ENCODE measurements around the gene TMEM183A.

The TMEM183A gene

DNA sequence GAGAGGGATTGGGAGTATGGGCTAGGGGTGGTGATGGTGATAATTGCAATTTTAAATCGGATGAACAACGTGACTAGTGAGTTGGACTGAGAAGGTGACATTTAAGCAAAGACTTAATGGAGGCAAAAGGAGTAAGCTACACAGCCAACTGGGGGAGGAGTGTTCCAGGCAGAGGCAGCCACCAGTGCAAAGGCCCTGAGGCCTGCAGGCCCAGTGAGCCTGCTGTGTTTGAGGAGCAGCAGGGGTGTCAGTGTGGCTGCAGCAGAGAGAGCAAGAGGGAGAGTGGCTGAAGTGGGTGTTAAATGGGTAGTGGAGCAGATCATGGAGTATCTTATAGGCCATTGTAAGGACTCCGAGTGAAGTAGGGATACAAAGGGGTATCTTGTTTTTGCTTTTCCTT is 59.8 kb downstream of the TMEM183A start:
- H3K4me3 ChIP-seq (ENCODE audit: low read depth, low read length): no peak overlapping the region
- DNase-seq (ENCODE audit: low read depth): no peak
- TF ChIP-seq, protein P1, sequence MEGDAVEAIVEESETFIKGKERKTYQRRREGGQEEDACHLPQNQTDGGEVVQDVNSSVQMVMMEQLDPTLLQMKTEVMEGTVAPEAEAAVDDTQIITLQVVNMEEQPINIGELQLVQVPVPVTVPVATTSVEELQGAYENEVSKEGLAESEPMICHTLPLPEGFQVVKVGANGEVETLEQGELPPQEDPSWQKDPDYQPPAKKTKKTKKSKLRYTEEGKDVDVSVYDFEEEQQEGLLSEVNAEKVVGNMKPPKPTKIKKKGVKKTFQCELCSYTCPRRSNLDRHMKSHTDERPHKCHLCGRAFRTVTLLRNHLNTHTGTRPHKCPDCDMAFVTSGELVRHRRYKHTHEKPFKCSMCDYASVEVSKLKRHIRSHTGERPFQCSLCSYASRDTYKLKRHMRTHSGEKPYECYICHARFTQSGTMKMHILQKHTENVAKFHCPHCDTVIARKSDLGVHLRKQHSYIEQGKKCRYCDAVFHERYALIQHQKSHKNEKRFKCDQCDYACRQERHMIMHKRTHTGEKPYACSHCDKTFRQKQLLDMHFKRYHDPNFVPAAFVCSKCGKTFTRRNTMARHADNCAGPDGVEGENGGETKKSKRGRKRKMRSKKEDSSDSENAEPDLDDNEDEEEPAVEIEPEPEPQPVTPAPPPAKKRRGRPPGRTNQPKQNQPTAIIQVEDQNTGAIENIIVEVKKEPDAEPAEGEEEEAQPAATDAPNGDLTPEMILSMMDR (IDR thresholded peaks at IDR 0.05; ENCODE audit: insufficient read depth, low read depth, low read length, missing control alignments): no peak

DNA sequence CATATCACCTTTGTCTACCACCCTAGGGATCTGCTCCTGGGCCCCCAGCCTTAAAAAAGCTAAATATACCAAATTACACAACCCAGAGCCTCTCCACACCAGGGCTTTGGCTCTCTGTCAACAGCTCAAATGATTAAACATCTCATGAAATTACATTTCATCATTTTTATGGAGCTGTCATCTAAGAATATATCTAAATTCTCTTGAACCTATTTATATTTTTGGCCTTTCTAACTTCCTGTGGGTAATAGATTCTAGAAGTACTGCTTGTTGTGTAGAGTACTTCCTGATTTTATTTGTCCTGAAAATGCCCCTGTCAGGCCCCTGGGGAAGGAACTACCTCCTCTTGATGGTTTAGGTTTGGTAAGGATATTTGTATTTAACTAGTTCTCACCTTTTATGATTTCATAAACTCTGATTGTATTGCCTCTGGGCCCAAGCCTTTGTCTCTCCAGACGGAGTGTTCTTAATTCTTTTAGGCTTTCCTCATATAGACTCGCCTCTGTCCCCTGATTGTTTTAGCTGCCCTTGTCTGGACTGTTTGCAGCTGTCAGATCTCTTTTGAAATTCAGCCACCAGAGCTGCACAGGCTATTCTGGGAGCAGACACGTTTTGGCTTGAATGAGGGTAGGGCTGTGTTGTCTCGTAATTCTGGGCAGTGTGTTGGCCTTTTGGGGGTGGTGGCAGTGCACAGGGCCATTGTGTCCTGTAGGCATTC is 62.0 kb downstream of the TMEM183A start:
- H3K4me3 ChIP-seq (ENCODE audit: low read depth, low read length): no peak overlapping the region
- TF ChIP-seq, protein P1 (IDR thresholded peaks at IDR 0.05; ENCODE audit: insufficient read depth, low read depth, low read length, missing control alignments): no peak
- no peak for DNase-seq (ENCODE audit: low read depth)

DNA sequence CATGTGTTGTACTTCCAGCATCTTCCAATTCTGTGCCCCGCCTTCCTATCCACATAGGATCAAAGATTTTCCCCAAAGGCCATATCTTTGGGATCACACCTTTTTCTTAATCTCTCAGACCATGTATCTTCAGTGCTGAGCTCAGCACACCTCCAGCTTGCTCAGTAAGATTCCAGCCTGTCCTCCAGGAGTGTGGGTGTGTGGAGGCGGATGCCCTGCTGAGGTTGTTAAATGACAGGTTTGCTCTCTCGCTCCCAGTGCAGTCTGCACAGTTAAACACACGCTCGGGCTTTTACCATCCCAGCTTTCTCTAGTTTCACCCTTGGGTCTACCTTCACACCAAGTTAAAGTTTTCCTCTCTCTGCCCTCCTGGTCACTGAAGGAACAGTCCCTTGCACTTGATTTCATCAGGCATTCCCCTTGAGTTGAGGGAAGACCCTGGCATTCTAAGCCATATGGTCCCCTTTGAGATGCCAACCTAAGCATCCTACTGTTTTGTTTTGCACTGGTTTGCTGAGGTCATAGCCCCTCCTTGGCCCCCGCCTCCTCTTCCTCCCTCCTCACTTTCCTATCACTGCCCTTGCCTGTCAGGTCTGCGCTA is 64.9 kb downstream of the TMEM183A start:
- H3K4me3 ChIP-seq (ENCODE audit: low read depth, low read length): no peak overlapping the region
- TF ChIP-seq, protein P1 (IDR thresholded peaks at IDR 0.05; ENCODE audit: insufficient read depth, low read depth, low read length, missing control alignments): no peak
- no peak for DNase-seq (ENCODE audit: low read depth)

DNA sequence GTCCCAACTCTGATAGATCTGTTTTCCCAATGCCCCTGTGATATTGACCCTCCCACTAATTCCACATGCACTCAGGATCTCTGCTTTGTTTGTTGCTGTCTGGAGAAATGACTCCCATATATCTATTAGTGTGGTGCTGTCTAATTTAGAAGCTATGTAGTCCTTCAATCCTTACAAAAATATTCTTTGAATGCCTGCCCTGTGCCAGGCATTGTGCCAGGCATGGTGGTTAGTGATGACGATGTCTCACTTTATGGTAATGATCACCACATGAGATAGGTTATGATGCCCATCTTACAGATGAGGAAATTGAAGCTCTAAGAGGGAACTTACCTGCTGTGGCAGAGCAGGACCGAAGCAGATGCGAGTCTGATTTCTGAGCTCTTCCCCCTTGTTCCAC is 65.7 kb downstream of the TMEM183A start:
- TF ChIP-seq, protein P1 (IDR thresholded peaks at IDR 0.05; ENCODE audit: insufficient read depth, low read depth, low read length, missing control alignments): no peak
- no peak for DNase-seq (ENCODE audit: low read depth)
- H3K4me3 ChIP-seq (ENCODE audit: low read depth, low read length): no peak overlapping the region

DNA sequence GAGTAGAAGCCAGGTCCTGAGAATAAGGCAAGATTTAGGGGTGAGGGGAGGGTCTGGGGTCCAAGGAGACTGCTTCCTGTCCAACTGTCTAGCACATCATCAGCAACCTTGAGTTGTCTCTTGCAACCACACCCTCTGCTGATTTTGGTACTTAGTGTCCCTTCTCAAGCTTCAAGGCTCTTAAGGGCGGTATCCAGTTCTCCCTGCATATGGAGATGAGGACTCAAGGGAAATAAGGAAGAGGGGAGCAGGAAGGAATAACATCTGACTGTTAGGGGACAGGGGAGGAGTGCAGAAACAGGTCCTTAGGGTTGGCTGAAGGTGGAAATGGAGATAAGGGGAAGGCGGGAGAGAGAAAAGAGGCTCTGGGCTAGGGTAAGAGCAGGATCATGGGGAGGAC is 66.3 kb downstream of the TMEM183A start:
- DNase-seq (ENCODE audit: low read depth): no peak
- TF ChIP-seq, protein P1 (IDR thresholded peaks at IDR 0.05; ENCODE audit: insufficient read depth, low read depth, low read length, missing control alignments): no peak
- no peak overlapping the region for H3K4me3 ChIP-seq (ENCODE audit: low read depth, low read length)

Measured in GM12865 (cell line).